CD4-positive, alpha-beta T cell treated with Interleukin-10 for 1 hour (primary cell): ENCODE results near the gene PHKB.

Experiments used
- DNase-seq: peaks from one replicate; pipeline ENCODE4 v3.0.0-alpha.2; 2020

The PHKB gene

DNA sequence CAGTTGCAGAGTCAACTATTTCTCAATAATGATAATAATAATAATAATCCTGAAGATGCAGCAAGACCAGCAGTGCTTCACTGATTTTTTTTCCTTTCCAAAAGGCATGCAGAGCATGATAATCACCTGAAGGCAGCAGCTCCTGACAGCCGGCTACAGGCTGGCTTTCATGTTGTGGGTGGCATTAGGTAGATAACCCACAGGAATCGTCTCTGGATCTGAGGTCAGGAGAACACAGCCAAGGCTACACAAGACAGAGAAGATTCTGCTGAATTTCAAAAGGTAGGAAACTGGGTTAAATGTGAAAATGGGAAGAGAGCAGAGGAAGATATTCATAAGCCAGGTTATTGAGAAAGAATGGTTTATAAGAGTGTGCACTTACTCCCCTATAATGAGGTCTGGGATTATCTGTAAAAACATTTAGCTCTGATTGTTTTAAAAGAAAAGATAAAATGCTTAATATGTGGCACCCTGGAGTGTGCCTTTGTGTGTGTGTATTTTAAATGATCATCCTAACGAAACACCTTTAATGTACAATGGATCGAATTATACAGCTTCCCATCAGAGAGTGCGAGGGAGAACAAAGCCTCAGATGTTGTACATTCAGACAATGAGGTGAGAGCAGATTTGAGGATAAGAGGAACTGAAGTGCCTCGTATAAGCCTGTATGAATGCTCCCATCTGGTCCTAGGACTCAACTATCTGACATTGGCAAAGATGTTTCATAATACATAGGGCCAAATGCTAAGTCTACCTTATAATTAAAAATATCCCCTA is 273.1 kb downstream of the PHKB start:
- DNase-seq, result no peak

DNA sequence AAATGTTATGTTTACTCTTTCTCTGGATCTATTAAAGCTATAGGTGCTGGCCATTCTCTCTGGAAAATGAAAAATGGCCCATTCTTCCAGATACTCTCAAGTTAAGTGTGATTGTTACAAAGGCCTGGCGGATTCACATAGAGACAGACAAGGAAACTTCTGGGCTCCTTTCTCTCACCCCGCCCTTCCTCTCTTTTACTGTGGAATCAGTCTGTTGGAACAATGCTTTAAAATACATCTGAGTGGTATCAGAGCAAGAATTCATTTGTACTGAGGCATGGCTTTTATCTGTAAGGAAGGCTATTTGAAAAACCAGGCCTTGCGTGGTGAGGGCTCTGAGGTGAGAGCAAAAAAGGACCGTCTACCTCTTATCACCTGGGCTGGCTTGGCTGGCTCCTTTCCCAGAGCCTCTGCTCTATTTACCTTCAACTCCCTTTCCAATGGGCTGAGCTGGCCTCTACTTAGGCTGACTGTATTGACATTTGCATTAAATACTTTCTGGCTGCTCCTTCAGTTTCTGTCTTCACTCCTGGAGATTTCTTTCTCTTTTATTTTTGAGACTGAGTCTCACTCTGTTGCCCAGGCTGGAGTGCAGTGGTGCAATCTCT is 274.0 kb downstream of the PHKB start:
- DNase-seq, result no peak

DNA sequence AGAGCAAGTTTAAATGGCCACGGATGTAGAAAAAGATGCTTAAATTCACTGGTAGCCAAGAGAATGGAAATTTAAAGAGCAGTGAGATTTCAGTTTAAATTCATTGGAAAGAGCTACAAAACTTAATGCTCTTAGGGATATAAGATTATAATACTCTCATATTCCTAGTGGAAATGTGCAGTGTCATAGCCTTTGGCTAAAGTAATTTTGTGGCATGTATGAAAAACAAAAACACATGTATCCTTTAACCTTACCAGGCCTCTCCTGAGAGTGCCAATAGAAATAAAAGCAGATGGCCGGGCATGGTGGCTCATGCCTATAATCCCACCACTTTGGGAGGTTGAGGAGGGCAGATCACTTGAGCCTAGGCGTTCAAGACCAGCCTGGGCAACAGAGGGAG is 289.2 kb downstream of the PHKB start:
- DNase-seq, result no peak
